ENCODE data around the gene CITED2.

Gene CITED2

GRCh38 chr6:139372326-139373153 is 1.9 kb downstream of the CITED2 start:
- no peak overlapping the region for H4K8ac ChIP-seq (ENCODE audit: low read length)
- peaks cover 8% of the 10 kb centered on the region for H3K4me1 ChIP-seq (ENCODE audit: control insufficient read depth, insufficient read depth, low read depth, low read length)
- H3K4me3 ChIP-seq (ENCODE audit: insufficient read depth in 1 of 2, low read depth in 1 of 2, low read length in 2 of 2): peak overlapping the region; percentile 76 to 95
- H2BK12ac ChIP-seq (ENCODE audit: low read length in 2 of 2): no peak overlapping the region
- H3K9me3 ChIP-seq (ENCODE audit: control insufficient read depth, low read length): no peaks in the 10 kb centered on the region
- DNase-seq: peak; percentile 30
- no peak overlapping the region for H2BK15ac ChIP-seq (ENCODE audit: low read depth, poor library complexity, severe bottlenecking)
- H2BK120ac ChIP-seq (ENCODE audit: low read depth, low read length): no peak overlapping the region
- WGBS: under 1% methylated on average over 6 of the region's 14 CpGs
- H3K27me3 ChIP-seq (ENCODE audit: control insufficient read depth in 1 of 2, insufficient read depth in 1 of 2, low read length in 2 of 2): no peaks in the 10 kb centered on the region
- peaks cover 3% of the 10 kb centered on the region for H3K79me1 ChIP-seq (replicated peaks; ENCODE audit: low read length, poor library complexity, severe bottlenecking)
- H3K36me3 ChIP-seq (ENCODE audit: control insufficient read depth in 1 of 2, insufficient read depth in 2 of 2, low read depth in 1 of 2, low read length in 2 of 2): peaks cover 11 to 21% of the 10 kb centered on the region in 2 experiments
- peak overlapping the region in 1 of 2 experiments; percentile 77 for H3K23ac ChIP-seq (ENCODE audit: low read length in 2 of 2)
- no peak overlapping the region for H4K91ac ChIP-seq (ENCODE audit: low read length)
- peak overlapping the region in 1 of 2 experiments; percentile 80 for H3K4ac ChIP-seq (ENCODE audit: low read depth in 1 of 2, low read length in 2 of 2)
- H3K27ac ChIP-seq (ENCODE audit: low read length, poor library complexity, severe bottlenecking): peak overlapping the region; percentile 77
- H3K14ac ChIP-seq (ENCODE audit: low read length in 2 of 2): no peak overlapping the region
- H2AK5ac ChIP-seq (ENCODE audit: low read length, severe bottlenecking): no peak overlapping the region
- no peak overlapping the region for H2AFZ ChIP-seq (ENCODE audit: low read depth, low read length)
- peak overlapping the region; percentile 99 for H3K9ac ChIP-seq (ENCODE audit: low read length)
- H3K4me2 ChIP-seq (ENCODE audit: low read length, poor library complexity, severe bottlenecking): peak overlapping the region; percentile 14
- H3K18ac ChIP-seq (ENCODE audit: low read depth in 1 of 2, low read length in 2 of 2): peak overlapping the region in 1 of 2 experiments; percentile 98
- no peak overlapping the region for H2BK5ac ChIP-seq (ENCODE audit: low read depth, low read length, poor library complexity, severe bottlenecking)

GRCh38 chr6:139371421-139372203 is 2.8 kb downstream of the CITED2 start:
- Histone ChIP-seq H3K4me3 (ENCODE audit: insufficient read depth in 1 of 2, low read depth in 1 of 2, low read length in 2 of 2) (peak overlapping the region; percentile 22 to 95), H3K14ac (ENCODE audit: low read length in 2 of 2) (no peak overlapping the region), H2BK5ac (ENCODE audit: low read depth, low read length, poor library complexity, severe bottlenecking) (no peak overlapping the region), H4K91ac (ENCODE audit: low read length) (no peak overlapping the region), H2AFZ (ENCODE audit: low read depth, low read length) (no peak overlapping the region), H3K23ac (ENCODE audit: low read length in 2 of 2) (no peak overlapping the region), H3K4me1 (ENCODE audit: control insufficient read depth, insufficient read depth, low read depth, low read length) (peaks cover 5% of the 10 kb centered on the region), H3K18ac (ENCODE audit: low read depth in 1 of 2, low read length in 2 of 2) (no peak overlapping the region), H3K27ac (ENCODE audit: low read length, poor library complexity, severe bottlenecking) (peak overlapping the region; percentile 73), H2BK120ac (ENCODE audit: low read depth, low read length) (no peak overlapping the region), H2BK12ac (ENCODE audit: low read length in 2 of 2) (no peak overlapping the region), H3K79me1 (replicated peaks; ENCODE audit: low read length, poor library complexity, severe bottlenecking) (no peaks in the 10 kb centered on the region), H3K4me2 (ENCODE audit: low read length, poor library complexity, severe bottlenecking) (peak overlapping the region; percentile 36), H2AK5ac (ENCODE audit: low read length, severe bottlenecking) (no peak overlapping the region), H3K4ac (ENCODE audit: low read depth in 1 of 2, low read length in 2 of 2) (no peak overlapping the region), H4K8ac (ENCODE audit: low read length) (no peak overlapping the region), H3K36me3 (ENCODE audit: control insufficient read depth in 1 of 2, insufficient read depth in 2 of 2, low read depth in 1 of 2, low read length in 2 of 2) (peaks cover 11 to 21% of the 10 kb centered on the region in 2 experiments), H2BK15ac (ENCODE audit: low read depth, poor library complexity, severe bottlenecking) (no peak overlapping the region), H3K9ac (ENCODE audit: low read length) (peak overlapping the region; percentile 99), H3K27me3 (ENCODE audit: control insufficient read depth in 1 of 2, insufficient read depth in 1 of 2, low read length in 2 of 2) (no peaks in the 10 kb centered on the region), H3K9me3 (ENCODE audit: control insufficient read depth, low read length) (no peaks in the 10 kb centered on the region)
- 0% methylated on average over 1 of the region's 3 CpGs for WGBS
- DNase-seq: peak; percentile 42

- Histone ChIP-seq H3K4ac (ENCODE audit: low read depth in 1 of 2, low read length in 2 of 2) (no peak overlapping the region), H3K27ac (ENCODE audit: low read length, poor library complexity, severe bottlenecking) (peak overlapping the region; percentile 73), H2BK120ac (ENCODE audit: low read depth, low read length) (no peak overlapping the region), H3K4me3 (ENCODE audit: insufficient read depth in 1 of 2, low read depth in 1 of 2, low read length in 2 of 2) (peak overlapping the region in 1 of 2 experiments; percentile 95), H4K8ac (ENCODE audit: low read length) (no peak overlapping the region), H4K91ac (ENCODE audit: low read length) (no peak overlapping the region), H3K9ac (ENCODE audit: low read length) (peak overlapping the region; percentile 99), H3K18ac (ENCODE audit: low read depth in 1 of 2, low read length in 2 of 2) (no peak overlapping the region), H2AK5ac (ENCODE audit: low read length, severe bottlenecking) (no peak overlapping the region), H3K79me1 (replicated peaks; ENCODE audit: low read length, poor library complexity, severe bottlenecking) (no peaks in the 10 kb centered on the region), H2AFZ (ENCODE audit: low read depth, low read length) (no peak overlapping the region), H3K9me3 (ENCODE audit: control insufficient read depth, low read length) (no peaks in the 10 kb centered on the region), H3K4me2 (ENCODE audit: low read length, poor library complexity, severe bottlenecking) (no peak overlapping the region), H2BK5ac (ENCODE audit: low read depth, low read length, poor library complexity, severe bottlenecking) (no peak overlapping the region), H3K14ac (ENCODE audit: low read length in 2 of 2) (no peak overlapping the region), H3K4me1 (ENCODE audit: control insufficient read depth, insufficient read depth, low read depth, low read length) (peaks cover 5% of the 10 kb centered on the region), H2BK15ac (ENCODE audit: low read depth, poor library complexity, severe bottlenecking) (no peak overlapping the region), H3K27me3 (ENCODE audit: control insufficient read depth in 1 of 2, insufficient read depth in 1 of 2, low read length in 2 of 2) (no peaks in the 10 kb centered on the region), H2BK12ac (ENCODE audit: low read length in 2 of 2) (no peak overlapping the region), H3K23ac (ENCODE audit: low read length in 2 of 2) (no peak overlapping the region), H3K36me3 (ENCODE audit: control insufficient read depth in 1 of 2, insufficient read depth in 2 of 2, low read depth in 1 of 2, low read length in 2 of 2) (peaks cover 11 to 21% of the 10 kb centered on the region in 2 experiments)
- DNase-seq: no peak
- WGBS: no CpG with 5 or more reads among the region's 3 CpGs
Observed at GRCh38 chr6:139370999-139371345, 3.5 kb downstream of the CITED2 start.
